Sigmoid colon (tissue), 4 donors: ENCODE data around the gene USH1C.

ENCODE experiments used
- EP300 ChIP-seq, 4 donors: sonication (generic); formaldehyde crosslinking; IDR thresholded peaks; one replicate each; pipeline ENCODE4 v1.6.1; 2017; ENCODE audit warnings: antibody characterized with exemption in 4 of 4
- POLR2A ChIP-seq, 2 donors: fragments of 450-650 bp; IDR thresholded peaks; one replicate each; pipeline ENCODE4 v1.6.1; 2016; ENCODE audit warnings: antibody characterized with exemption in 2 of 2, mild to moderate bottlenecking in 2 of 2, moderate library complexity in 2 of 2
- POLR2AphosphoS5 ChIP-seq, 4 donors: sonication (generic); formaldehyde crosslinking; IDR thresholded peaks; one replicate each; pipeline ENCODE4 v1.6.1; 2017; ENCODE audit warnings: antibody characterized with exemption in 4 of 4
- TF ChIP-seq, protein P1 (sequence below), 4 experiments: fragments of 450-650 bp in 3 of 4; fragments of 200-600 bp in 1 of 4; IDR thresholded peaks; one replicate each; pipeline ENCODE4 v1.5.1; 2016 to 2019; ENCODE audit warnings: antibody characterized with exemption in 4 of 4, mild to moderate bottlenecking in 3 of 4, moderate library complexity in 2 of 4

DNA sequence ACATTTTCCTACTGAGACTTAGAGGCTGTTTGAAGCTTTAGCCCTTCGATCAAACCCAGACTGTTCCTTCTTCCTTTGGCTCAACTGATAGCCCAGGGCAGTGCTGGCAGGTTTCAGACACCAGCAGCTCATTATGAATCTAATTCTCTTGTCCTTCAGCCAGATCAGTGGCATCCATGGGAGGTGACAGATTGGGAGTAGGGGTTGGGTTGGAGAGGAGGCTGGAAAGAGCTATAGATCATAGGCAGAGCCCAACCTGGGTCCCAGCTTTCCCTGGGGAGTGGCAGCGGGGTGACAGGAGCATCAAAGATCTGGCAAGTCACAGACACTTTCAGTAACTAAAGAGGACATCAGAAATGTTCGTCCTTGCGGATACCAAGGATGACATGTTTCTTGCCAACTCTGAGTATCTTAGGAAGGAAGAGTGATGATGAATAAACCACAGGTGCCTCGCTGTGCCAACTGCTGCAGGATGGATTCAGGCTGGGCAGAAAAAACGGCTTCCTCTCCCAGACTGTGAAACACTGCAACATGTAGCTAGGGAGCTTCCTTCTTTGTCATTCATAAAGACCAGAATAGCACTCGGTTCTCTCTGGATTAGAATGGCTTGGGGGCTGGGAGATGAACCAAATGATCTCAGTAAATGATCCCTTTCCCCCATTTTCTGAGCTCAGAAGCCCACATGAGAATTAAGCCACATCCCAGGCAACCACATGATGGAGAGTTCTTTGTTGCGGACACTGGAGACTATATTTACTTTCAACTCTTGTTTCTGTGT is 86.6 kb downstream of the USH1C start:
- TF ChIP-seq POLR2AphosphoS5 (IDR thresholded peaks at IDR 0.05) (no peak), POLR2A (IDR thresholded peaks at IDR 0.05) (no peak), EP300 (IDR thresholded peaks at IDR 0.05) (no peak)
- TF ChIP-seq, protein P1, sequence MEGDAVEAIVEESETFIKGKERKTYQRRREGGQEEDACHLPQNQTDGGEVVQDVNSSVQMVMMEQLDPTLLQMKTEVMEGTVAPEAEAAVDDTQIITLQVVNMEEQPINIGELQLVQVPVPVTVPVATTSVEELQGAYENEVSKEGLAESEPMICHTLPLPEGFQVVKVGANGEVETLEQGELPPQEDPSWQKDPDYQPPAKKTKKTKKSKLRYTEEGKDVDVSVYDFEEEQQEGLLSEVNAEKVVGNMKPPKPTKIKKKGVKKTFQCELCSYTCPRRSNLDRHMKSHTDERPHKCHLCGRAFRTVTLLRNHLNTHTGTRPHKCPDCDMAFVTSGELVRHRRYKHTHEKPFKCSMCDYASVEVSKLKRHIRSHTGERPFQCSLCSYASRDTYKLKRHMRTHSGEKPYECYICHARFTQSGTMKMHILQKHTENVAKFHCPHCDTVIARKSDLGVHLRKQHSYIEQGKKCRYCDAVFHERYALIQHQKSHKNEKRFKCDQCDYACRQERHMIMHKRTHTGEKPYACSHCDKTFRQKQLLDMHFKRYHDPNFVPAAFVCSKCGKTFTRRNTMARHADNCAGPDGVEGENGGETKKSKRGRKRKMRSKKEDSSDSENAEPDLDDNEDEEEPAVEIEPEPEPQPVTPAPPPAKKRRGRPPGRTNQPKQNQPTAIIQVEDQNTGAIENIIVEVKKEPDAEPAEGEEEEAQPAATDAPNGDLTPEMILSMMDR (IDR thresholded peaks at IDR 0.05), result no peak
